ENCODE measurements around the gene WFDC5.

- TF ChIP-seq, protein P1, sequence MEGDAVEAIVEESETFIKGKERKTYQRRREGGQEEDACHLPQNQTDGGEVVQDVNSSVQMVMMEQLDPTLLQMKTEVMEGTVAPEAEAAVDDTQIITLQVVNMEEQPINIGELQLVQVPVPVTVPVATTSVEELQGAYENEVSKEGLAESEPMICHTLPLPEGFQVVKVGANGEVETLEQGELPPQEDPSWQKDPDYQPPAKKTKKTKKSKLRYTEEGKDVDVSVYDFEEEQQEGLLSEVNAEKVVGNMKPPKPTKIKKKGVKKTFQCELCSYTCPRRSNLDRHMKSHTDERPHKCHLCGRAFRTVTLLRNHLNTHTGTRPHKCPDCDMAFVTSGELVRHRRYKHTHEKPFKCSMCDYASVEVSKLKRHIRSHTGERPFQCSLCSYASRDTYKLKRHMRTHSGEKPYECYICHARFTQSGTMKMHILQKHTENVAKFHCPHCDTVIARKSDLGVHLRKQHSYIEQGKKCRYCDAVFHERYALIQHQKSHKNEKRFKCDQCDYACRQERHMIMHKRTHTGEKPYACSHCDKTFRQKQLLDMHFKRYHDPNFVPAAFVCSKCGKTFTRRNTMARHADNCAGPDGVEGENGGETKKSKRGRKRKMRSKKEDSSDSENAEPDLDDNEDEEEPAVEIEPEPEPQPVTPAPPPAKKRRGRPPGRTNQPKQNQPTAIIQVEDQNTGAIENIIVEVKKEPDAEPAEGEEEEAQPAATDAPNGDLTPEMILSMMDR (IDR thresholded peaks at IDR 0.05) = no peak
- TF ChIP-seq POLR2A (IDR thresholded peaks at IDR 0.05) = no peak
Measured at GRCh38 chr20:45124365-45124764, 9.4 kb upstream of the WFDC5 start, which contains the start of gene WFDC12.
